ENCODE results near the gene SRGN. TPM values are rescaled to one million over a fixed set of nuclear protein-coding genes. Genes with fewer than 3 reads are reported as not detected.

SRGN gene
- total and polyA plus RNA-seq, 2 of the 8 experiments (the other 6 are each of a cell fraction or from before 2014, with no cell fraction given), result 0.06 TPM; not detected in 1

- TF ChIP-seq CHD7 (IDR thresholded peaks at IDR 0.05; ENCODE audit: insufficient replicate concordance, low read length), result no peak
- TF ChIP-seq RAD21 (IDR thresholded peaks at IDR 0.05 in 1 of 2, conservative IDR thresholded peaks at IDR 0.05 in 1 of 2; ENCODE audit: low read depth in 2 of 2, low read length in 2 of 2), result no peak
- TF ChIP-seq BRCA1 (IDR thresholded peaks at IDR 0.05; ENCODE audit: low read depth, low read length), result no peak
- no peak for TF ChIP-seq HDAC6 (IDR thresholded peaks at IDR 0.05; ENCODE audit: low read depth, low read length)
- TF ChIP-seq SIN3A (conservative IDR thresholded peaks at IDR 0.05 in 1 of 2, IDR thresholded peaks at IDR 0.05 in 1 of 2; ENCODE audit: low read depth in 1 of 2, low read length in 2 of 2), result no peak
- no peak for TF ChIP-seq GABPA (IDR thresholded peaks at IDR 0.05; ENCODE audit: borderline replicate concordance, insufficient read depth, low read length)
- TF ChIP-seq TAF1 (IDR thresholded peaks at IDR 0.05; ENCODE audit: low read depth, low read length), result no peak
- TF ChIP-seq SIRT6 (IDR thresholded peaks at IDR 0.05; ENCODE audit: low read length), result no peak
- no peak for TF ChIP-seq NRF1 (IDR thresholded peaks at IDR 0.05; ENCODE audit: low read depth, low read length)
- TF ChIP-seq FOSL1 (IDR thresholded peaks at IDR 0.05; ENCODE audit: insufficient read depth, low read depth, low read length), result no peak
- no peak for TF ChIP-seq RXRA (IDR thresholded peaks at IDR 0.05; ENCODE audit: insufficient read depth, low read depth, low read length)
Measured at GRCh38 chr10:69097729-69098128, 9.8 kb downstream of the SRGN start (continued).
